Skeletal muscle tissue (tissue), 2 donors: Measurements from ENCODE around the gene VPS52. TPM values are rescaled to one million over a fixed set of nuclear protein-coding genes. Genes with fewer than 3 reads are reported as not detected.

Experiments used
- small RNA-seq: library from RNA; depleted of rRNA; stranded (forward); fragments of <200 nt; gene quantifications from one replicate; pipeline ENCODE3, GENCODE V24; 2014
- total RNA-seq: library from RNA; depleted of rRNA; stranded (reverse); fragments of >200 nt; gene quantifications from one replicate; pipeline ENCODE4 v1.2.3, GENCODE V29; 2014

VPS52 gene
- total RNA-seq, 1 donor from 2014 or later, result 43.8 TPM

Small RNA genes within 50 kb of the gene (small RNA-seq; reads per million reads assigned to genes)
- 0.97 reads per million, percentile 77 among the genes with 10 or more reads in this experiment for gene MIR219A1

Other genes starting within 250 kb of the VPS52 start
- gene HLA-DPA1, start 198.2 kb downstream of the VPS52 start, total RNA-seq, result 14.6 TPM
- 9.9 TPM for gene HLA-DPB1, start 195.9 kb downstream of the VPS52 start, total RNA-seq
- gene COL11A2, start 79.4 kb downstream of the VPS52 start, total RNA-seq, result 28.7 TPM
- 17.7 TPM for gene RXRB, start 71.2 kb downstream of the VPS52 start, total RNA-seq
- 53.2 TPM for gene SLC39A7, start 71.0 kb downstream of the VPS52 start, total RNA-seq
- gene HSD17B8, start 67.2 kb downstream of the VPS52 start, total RNA-seq, result 15.7 TPM
- gene RING1, start 63.4 kb downstream of the VPS52 start, total RNA-seq, result 20.4 TPM
- 8,222 TPM for gene RPS18, start 199 bp upstream of the VPS52 start, total RNA-seq
- 2.1 TPM for gene B3GALT4, start 5.2 kb upstream of the VPS52 start, total RNA-seq
- gene WDR46, start 17.4 kb upstream of the VPS52 start, total RNA-seq, result 67.3 TPM
- gene PFDN6, start 17.7 kb upstream of the VPS52 start, total RNA-seq, result 27.1 TPM
- 18.3 TPM for gene RGL2, start 27.1 kb upstream of the VPS52 start, total RNA-seq
- 16.7 TPM for gene TAPBP, start 42.2 kb upstream of the VPS52 start, total RNA-seq
- gene ZBTB22, start 45.9 kb upstream of the VPS52 start, total RNA-seq, result 17.7 TPM
- 15.1 TPM for gene DAXX, start 51.1 kb upstream of the VPS52 start, total RNA-seq
- 12.0 TPM for gene KIFC1, start 119.9 kb upstream of the VPS52 start, total RNA-seq
- 5.7 TPM for gene PHF1, start 139.1 kb upstream of the VPS52 start, total RNA-seq
- 73.1 TPM for gene CUTA, start 146.2 kb upstream of the VPS52 start, total RNA-seq
- 1.6 TPM for gene SYNGAP1, start 148.2 kb upstream of the VPS52 start, total RNA-seq
- 11.0 TPM for gene ZBTB9, start 182.7 kb upstream of the VPS52 start, total RNA-seq